Spinal cord (tissue), 10 donors: ENCODE results near the gene MEIOB. TPM values are rescaled to one million over a fixed set of nuclear protein-coding genes. Genes with fewer than 3 reads are reported as not detected.

Experiments
- DNase-seq, 6 donors: peaks; one replicate each; pipeline versions ENCODE4 v3.0.0 to v3.0.0-alpha.2; 2013 to 2015; ENCODE audit warnings: low spot score in 6 of 6, low read depth in 4 of 6
- H3K27ac ChIP-seq: one replicate; pipeline ENCODE4 v1.5.1; 2013; ENCODE audit warnings: low read depth, low read length, control low read depth
- H3K27me3 ChIP-seq: one replicate; pipeline ENCODE4 v1.6.1; 2013; ENCODE audit warnings: low read length; ENCODE audit not compliant: control insufficient read depth, insufficient read depth
- H3K36me3 ChIP-seq: one replicate; pipeline ENCODE4 v1.6.1; 2013; ENCODE audit warnings: low read length; ENCODE audit not compliant: control insufficient read depth, insufficient read depth
- H3K4me1 ChIP-seq: one replicate; pipeline ENCODE4 v1.6.1; 2013; ENCODE audit warnings: low read length; ENCODE audit not compliant: control insufficient read depth, insufficient read depth
- H3K4me3 ChIP-seq: one replicate; pipeline ENCODE4 v1.5.1; 2013; ENCODE audit warnings: low read depth, low read length, control low read depth
- H3K9me3 ChIP-seq: one replicate; pipeline ENCODE4 v1.6.1; 2013; ENCODE audit warnings: low read length; ENCODE audit not compliant: control insufficient read depth, insufficient read depth
- WGBS: methylation state at CpG from one replicate; pipeline ENCODE4 v1.1.5; 2013; ENCODE audit warnings: missing lambda C conversion rate; ENCODE audit not compliant: insufficient coverage; 5-methylcytosine and 5-hydroxymethylcytosine counted together
- polyA plus RNA-seq, 2 donors: library from polyadenylated mRNA; unstranded; fragments of 120-200 nt; gene quantifications; one replicate each; pipeline ENCODE4 v1.2.1, GENCODE V29; 2013; ENCODE audit not compliant: insufficient read length in 2 of 2
- total RNA-seq, 2 donors: library from RNA; depleted of rRNA in 1 of 2; stranded (reverse); fragments of 120-200 nt in 1 of 2; fragments of >200 nt in 1 of 2; gene quantifications; one replicate each; pipeline versions ENCODE4 v1.2.3 to v1.2.4, GENCODE V29; 2013 to 2014
- donor health status: healthy.

MEIOB gene
- total and polyA plus RNA-seq, 4 donors = 0.83 to 2.6 (median 1.5) TPM

DNA sequence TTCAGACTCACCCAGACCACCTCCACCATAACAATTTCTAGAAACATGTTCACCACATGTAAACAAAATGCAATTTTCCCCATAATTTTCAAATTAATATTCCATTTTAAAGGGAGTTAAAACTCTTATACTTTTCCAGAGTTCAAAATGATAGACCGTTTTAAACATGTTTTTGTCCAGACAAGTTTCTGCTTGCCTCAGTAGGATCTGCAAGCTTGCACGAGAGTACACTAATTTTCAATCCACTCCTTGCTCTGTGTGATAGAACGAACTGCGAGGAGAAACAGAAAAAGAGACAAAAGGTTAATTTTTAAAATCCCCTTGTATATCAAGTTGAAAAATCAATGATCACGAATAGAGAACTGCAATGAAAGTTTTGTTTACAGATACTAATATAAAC lies 37.9 kb downstream of the MEIOB start:
- no peaks in the 10 kb centered on the region for H3K27me3 ChIP-seq
- H3K27ac ChIP-seq = no peak overlapping the region
- no CpG with 5 or more reads among the region's 5 CpGs for WGBS

DNA sequence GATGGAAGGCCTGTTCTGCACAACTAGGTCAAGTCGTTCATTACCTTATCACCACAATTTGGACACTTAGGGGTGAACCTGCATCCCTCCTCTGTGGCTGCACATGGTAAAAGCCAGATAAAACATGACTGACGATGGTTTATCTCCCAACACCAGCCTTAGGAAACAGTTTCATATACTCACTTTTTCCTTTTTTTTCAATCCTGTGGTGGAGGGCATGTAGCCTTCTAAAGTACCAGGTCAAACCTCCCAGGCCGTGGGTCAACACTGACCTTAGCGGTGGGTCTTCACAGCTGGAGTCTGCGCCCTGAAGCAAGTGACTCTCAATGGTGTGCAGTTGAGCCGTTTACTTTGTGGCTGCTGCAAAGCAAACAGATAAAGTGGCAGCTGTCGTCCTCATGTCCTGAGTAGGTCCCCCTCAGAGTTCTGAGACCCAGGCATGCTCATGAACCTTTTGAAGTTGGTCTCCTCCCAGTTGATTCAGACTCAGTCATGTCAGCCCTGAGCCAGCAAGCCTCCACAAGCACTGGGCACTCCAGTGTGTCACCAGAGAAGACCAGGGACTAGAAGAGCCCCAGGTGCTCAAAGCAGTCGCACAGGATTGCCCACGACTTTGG lies 39.0 kb downstream of the MEIOB start:
- DNase-seq = no peak
- Histone ChIP-seq H3K9me3 (no peaks in the 10 kb centered on the region), H3K4me1 (peaks cover 7% of the 10 kb centered on the region), H3K27ac (no peak overlapping the region), H3K36me3 (peaks cover 11% of the 10 kb centered on the region), H3K27me3 (no peaks in the 10 kb centered on the region), H3K4me3 (no peak overlapping the region)
- 77% methylated on average over 7 of the region's 9 CpGs for WGBS

More for the DNA sequence above, 37.9 kb downstream of the MEIOB start:
- no peaks in the 10 kb centered on the region for H3K9me3 ChIP-seq
- DNase-seq = no peak
- H3K4me3 ChIP-seq = no peak overlapping the region
- H3K36me3 ChIP-seq = peaks cover 9% of the 10 kb centered on the region
- peaks cover 3% of the 10 kb centered on the region for H3K4me1 ChIP-seq

GRCh38 chr16:1831186-1832075 lies 40.5 kb downstream of the MEIOB start:
- H3K27me3 ChIP-seq = no peaks in the 10 kb centered on the region
- no peak overlapping the region for H3K27ac ChIP-seq
- DNase-seq = no peak
- no peaks in the 10 kb centered on the region for H3K9me3 ChIP-seq
- peaks cover 16% of the 10 kb centered on the region for H3K4me1 ChIP-seq
- H3K4me3 ChIP-seq = no peak overlapping the region
- H3K36me3 ChIP-seq = peaks cover 11% of the 10 kb centered on the region
- WGBS = 80% methylated on average over 11 of the region's 19 CpGs

DNA sequence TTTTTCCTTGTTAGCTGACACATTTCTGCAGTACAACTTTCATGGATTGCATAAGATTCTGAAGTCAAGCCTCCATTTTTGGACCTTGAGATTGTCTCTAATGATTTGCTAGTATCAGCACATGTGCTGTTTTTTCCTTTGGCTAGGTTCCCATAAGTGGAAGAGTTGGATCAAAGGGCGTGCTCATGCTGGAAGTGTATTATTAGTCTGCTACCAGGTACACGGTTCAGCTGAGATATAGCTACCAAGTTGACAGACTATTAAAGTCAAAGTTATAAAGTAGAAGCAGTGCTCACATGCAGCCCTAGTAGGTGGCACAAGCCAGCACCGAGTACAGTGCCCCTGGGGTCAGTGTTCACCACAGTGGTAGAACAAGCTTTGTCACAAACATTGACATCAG lies 41.8 kb downstream of the MEIOB start:
- WGBS = 94% methylated on average over 2 of the region's 3 CpGs
- peaks cover 23% of the 10 kb centered on the region for H3K4me1 ChIP-seq
- no peak for DNase-seq
- H3K36me3 ChIP-seq = peaks cover 11% of the 10 kb centered on the region
- no peaks in the 10 kb centered on the region for H3K9me3 ChIP-seq
- H3K27me3 ChIP-seq = no peaks in the 10 kb centered on the region
- no peak overlapping the region for H3K27ac ChIP-seq
- no peak overlapping the region for H3K4me3 ChIP-seq

DNA sequence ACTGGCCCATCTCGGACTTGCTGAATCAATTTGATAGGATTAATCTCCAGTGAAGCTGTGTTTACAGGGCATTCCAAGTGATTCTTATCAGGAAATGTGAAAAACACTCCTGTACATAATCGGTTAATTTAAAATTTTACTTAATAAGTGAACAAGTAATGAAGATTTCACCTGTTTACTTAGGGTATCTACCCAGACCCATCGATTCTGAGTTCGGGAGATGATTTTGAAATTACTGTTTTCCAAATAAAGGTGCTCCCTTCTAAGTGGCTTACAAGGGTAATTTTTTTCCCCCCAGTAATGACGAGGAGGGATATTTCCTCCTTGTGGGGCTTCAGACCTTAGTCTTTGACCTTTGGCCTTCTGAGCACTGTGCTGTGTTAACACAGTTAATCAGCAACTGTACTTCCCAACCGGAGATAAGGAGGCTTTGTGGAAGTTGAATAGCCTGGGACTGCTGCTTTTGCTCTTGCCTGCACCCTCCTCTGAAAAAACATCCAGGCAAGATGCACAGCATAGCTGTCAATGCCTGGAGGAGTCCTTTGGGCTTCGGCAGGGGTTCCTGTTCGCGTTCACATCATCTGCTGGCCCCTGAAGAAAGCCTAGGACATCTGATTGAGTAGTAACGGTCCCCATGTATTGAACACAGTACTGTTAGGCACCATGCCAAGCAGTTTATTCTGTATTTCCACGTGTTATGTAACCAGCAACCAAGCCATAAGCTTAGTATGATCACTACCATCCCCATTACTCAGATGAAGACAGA lies 43.1 kb downstream of the MEIOB start:
- peaks cover 29% of the 10 kb centered on the region for H3K4me1 ChIP-seq
- no peak overlapping the region for H3K27ac ChIP-seq
- H3K9me3 ChIP-seq = no peaks in the 10 kb centered on the region
- WGBS = 76% methylated on average over 5 of the region's 11 CpGs
- DNase-seq = no peak
- H3K27me3 ChIP-seq = no peaks in the 10 kb centered on the region
- H3K36me3 ChIP-seq = peaks cover 20% of the 10 kb centered on the region
- no peak overlapping the region for H3K4me3 ChIP-seq

GRCh38 chr16:1826691-1827573 lies 45.0 kb downstream of the MEIOB start, which contains the start of the genes FAHD1 and HAGH:
FAHD1 (plus strand) TSS chr16:1827206; CDS start chr16:1827239, 33 bp downstream.
HAGH (minus strand) TSS chr16:1826825; CDS start chr16:1826787, 38 bp downstream.
- no peaks in the 10 kb centered on the region for H3K9me3 ChIP-seq
- peak; percentile 88 to 98 (median 92) for DNase-seq
- H3K4me1 ChIP-seq = peaks cover 30% of the 10 kb centered on the region
- WGBS = under 1% methylated on average over 104 of the region's 104 CpGs
- H3K27ac ChIP-seq = peak within 1 kb of the TSS; percentile 73
- H3K27me3 ChIP-seq = no peaks in the 10 kb centered on the region
- peak within 1 kb of the TSS; percentile 97 for H3K4me3 ChIP-seq
- peaks cover 32% of the 10 kb centered on the region for H3K36me3 ChIP-seq

DNA sequence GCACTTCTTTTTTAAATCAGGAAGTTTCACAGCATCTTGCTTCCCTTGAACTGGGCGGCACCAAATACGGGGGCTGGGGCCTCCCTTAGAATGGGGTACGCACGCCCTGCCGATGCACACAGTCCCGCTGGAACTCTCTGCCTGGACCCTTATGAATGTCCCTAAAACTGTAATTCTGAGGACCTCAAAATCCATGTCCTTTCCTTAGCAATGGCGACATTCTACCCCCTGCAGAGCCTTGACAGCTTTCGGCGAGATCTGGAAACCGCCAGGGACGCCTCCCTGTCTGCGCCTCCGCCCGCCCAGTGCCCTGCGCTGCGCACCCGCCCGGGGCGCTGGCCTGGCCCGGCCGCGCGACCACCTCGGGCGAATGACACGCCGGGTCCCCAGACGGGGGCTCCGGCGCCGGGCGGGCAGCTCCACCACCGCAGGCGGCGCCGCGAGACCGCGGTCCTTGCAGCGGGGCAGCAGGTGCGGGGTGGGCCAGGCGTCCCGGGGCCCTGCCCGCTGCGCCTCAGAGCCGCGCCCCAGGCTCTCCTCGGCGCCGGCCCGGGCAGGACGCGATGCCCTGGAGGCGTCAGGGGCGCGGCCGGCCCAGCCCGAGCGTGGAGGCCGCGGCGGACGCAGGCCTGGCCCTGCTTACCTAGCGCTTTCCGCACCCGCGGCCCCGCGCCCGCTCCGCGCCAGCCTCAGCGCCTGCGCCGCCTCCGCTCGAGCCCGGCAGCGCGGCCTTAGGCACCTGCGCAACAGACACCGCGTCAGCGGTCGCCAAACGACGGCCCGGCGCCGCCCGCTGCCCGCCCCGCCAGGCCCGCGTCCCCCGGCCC lies 45.9 kb downstream of the MEIOB start:
- H3K4me1 ChIP-seq = peaks cover 30% of the 10 kb centered on the region
- H3K4me3 ChIP-seq = peak overlapping the region; percentile 38
- H3K36me3 ChIP-seq = peaks cover 35% of the 10 kb centered on the region
- no peaks in the 10 kb centered on the region for H3K27me3 ChIP-seq
- H3K9me3 ChIP-seq = no peaks in the 10 kb centered on the region
- WGBS = 1% methylated on average over 96 of the region's 96 CpGs
- DNase-seq = peak in 2 of 6 donors; percentile 11 to 33
- no peak overlapping the region for H3K27ac ChIP-seq

GRCh38 chr16:1825381-1825863 lies 46.5 kb downstream of the MEIOB start:
- H3K4me3 ChIP-seq = peak overlapping the region; percentile 38
- WGBS = 82% methylated on average over 14 of the region's 15 CpGs
- H3K4me1 ChIP-seq = peaks cover 30% of the 10 kb centered on the region
- no peaks in the 10 kb centered on the region for H3K9me3 ChIP-seq
- DNase-seq = no peak
- no peaks in the 10 kb centered on the region for H3K27me3 ChIP-seq
- H3K27ac ChIP-seq = no peak overlapping the region
- H3K36me3 ChIP-seq = peaks cover 38% of the 10 kb centered on the region
